ENCODE measurements around the gene CEP290. TPM values are rescaled to one million over a fixed set of nuclear protein-coding genes. Genes with fewer than 3 reads are reported as not detected.
"Not testable (repeated sequence)": the region's sequence is repeated elsewhere in the genome, so short reads cannot be mapped to it uniquely, and the experiment has no call there.

The CEP290 gene
- total RNA-seq, 1 experiment from 2014 or later = 14.1 TPM

DNA sequence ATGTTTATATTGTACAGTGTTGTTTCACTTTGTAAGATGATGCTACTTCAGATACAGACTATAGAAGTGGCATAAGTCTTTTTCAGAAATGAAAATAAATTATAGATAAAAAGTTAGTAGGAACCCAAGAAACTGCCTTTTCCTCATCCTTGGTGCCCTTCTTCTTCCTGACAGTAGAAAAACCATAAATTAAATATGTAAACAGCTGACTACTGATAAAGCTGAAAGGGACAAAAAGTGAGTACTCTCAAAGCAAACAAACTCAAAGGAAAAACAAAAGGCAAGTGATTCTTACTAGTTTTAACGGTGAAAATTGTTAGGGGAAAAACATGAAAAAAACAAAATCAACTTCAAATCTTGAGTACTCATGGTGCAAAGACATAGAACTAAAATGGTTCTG lies 104.1 kb downstream of the CEP290 start:
- H3K36me3 Mint-ChIP-seq (ENCODE audit: insufficient read depth, unreplicated experiment) = peaks cover 20% of the 10 kb centered on the region
- CTCF ChIA-PET = no interaction called here
- no peaks in the 10 kb centered on the region for H3K9me3 Mint-ChIP-seq (ENCODE audit: low read depth, unreplicated experiment)
- TF ChIP-seq, protein P1, sequence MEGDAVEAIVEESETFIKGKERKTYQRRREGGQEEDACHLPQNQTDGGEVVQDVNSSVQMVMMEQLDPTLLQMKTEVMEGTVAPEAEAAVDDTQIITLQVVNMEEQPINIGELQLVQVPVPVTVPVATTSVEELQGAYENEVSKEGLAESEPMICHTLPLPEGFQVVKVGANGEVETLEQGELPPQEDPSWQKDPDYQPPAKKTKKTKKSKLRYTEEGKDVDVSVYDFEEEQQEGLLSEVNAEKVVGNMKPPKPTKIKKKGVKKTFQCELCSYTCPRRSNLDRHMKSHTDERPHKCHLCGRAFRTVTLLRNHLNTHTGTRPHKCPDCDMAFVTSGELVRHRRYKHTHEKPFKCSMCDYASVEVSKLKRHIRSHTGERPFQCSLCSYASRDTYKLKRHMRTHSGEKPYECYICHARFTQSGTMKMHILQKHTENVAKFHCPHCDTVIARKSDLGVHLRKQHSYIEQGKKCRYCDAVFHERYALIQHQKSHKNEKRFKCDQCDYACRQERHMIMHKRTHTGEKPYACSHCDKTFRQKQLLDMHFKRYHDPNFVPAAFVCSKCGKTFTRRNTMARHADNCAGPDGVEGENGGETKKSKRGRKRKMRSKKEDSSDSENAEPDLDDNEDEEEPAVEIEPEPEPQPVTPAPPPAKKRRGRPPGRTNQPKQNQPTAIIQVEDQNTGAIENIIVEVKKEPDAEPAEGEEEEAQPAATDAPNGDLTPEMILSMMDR (IDR thresholded peaks at IDR 0.05; ENCODE audit: unreplicated experiment) = no peak
- peaks cover 25% of the 10 kb centered on the region for H3K4me1 Mint-ChIP-seq (ENCODE audit: low read depth, unreplicated experiment)
- no peak overlapping the region for H3K27ac Mint-ChIP-seq (ENCODE audit: unreplicated experiment)
- H3K4me3 Mint-ChIP-seq (ENCODE audit: low read depth, unreplicated experiment) = no peak overlapping the region
- intact Hi-C loops (cut with micrococcal nuclease; ENCODE audit: unreplicated experiment) = no loop called here
- DNase-seq = no peak
- no TSS peak for BruUV-seq (replicated peaks)
- no peaks in the 10 kb centered on the region for H3K27me3 Mint-ChIP-seq (ENCODE audit: unreplicated experiment)

DNA sequence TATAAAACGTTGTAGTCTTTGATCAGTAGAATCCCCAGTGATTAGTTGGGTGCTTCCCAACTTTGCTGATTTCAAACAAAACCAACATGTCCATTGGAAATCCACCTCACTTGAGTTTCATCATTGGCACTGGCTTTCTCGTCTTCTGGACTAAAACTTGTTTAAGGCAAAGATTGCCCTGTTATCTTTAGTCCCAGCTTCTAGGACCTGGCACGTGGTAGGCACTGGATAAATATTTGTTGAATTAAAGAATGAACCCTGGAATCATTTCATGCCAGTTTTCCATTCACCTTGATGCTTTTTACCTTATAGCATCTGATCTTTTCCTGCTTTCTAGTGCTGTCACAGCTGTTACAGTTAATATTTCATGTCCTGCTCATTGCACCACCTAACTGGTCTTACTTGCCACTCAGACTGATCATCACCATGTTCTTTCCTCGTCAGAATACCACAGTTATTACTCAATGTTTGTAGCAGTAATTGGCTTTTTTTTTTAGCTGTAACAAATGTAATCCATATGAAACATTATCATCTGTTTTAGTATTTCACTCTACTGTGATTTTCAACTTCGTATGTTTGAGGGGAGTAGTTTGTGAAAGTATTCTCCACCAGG lies 105.4 kb downstream of the CEP290 start:
- H3K4me1 Mint-ChIP-seq (ENCODE audit: low read depth, unreplicated experiment) = peaks cover 25% of the 10 kb centered on the region
- intact Hi-C loops (cut with micrococcal nuclease; ENCODE audit: unreplicated experiment) = no loop called here
- TF ChIP-seq, protein P1 (IDR thresholded peaks at IDR 0.05; ENCODE audit: unreplicated experiment) = no peak
- DNase-seq = peak; percentile 9
- H3K36me3 Mint-ChIP-seq (ENCODE audit: insufficient read depth, unreplicated experiment) = peaks cover 20% of the 10 kb centered on the region
- no TSS peak for BruUV-seq (replicated peaks)
- CTCF ChIA-PET = no interaction called here
- H3K9me3 Mint-ChIP-seq (ENCODE audit: low read depth, unreplicated experiment) = peaks cover 8% of the 10 kb centered on the region
- H3K4me3 Mint-ChIP-seq (ENCODE audit: low read depth, unreplicated experiment) = peak overlapping the region; percentile 99
- no peaks in the 10 kb centered on the region for H3K27me3 Mint-ChIP-seq (ENCODE audit: unreplicated experiment)
- peak overlapping the region; percentile 73 for H3K27ac Mint-ChIP-seq (ENCODE audit: unreplicated experiment)

DNA sequence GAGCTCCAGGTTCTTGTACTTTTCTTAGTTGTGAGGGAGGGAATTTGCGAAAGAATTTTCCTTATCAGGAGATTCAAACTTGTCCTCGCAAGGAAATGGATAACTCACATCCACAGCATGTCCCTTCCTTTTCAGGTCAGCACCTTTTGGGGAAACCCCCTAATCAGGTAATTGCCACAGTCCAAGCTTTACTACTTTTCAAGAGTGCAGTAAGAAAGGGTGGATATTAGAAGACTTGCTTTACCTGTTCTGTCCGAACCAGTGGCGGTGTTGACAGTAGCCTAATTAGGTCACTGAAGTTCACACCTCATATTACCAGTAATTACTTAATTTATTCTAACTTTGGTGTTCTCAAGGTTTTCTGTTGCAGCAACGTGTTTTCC lies 106.0 kb downstream of the CEP290 start:
- CTCF ChIA-PET = interaction anchor here (0.6 kb wide), 2 partner anchors 557 to 1832 kb away, joined by 3 to 4 read pairs; no protein-coding TSS in a partner anchor
- peak overlapping the region; percentile 99 for H3K4me3 Mint-ChIP-seq (ENCODE audit: low read depth, unreplicated experiment)
- TSS peak; percentile 31 for BruUV-seq (replicated peaks)
- peaks cover 8% of the 10 kb centered on the region for H3K9me3 Mint-ChIP-seq (ENCODE audit: low read depth, unreplicated experiment)
- DNase-seq = peak; percentile 9
- intact Hi-C loops (cut with micrococcal nuclease; ENCODE audit: unreplicated experiment) = no loop called here
- H3K36me3 Mint-ChIP-seq (ENCODE audit: insufficient read depth, unreplicated experiment) = peaks cover 20% of the 10 kb centered on the region
- peaks cover 25% of the 10 kb centered on the region for H3K4me1 Mint-ChIP-seq (ENCODE audit: low read depth, unreplicated experiment)
- peak overlapping the region; percentile 77 for H3K27ac Mint-ChIP-seq (ENCODE audit: unreplicated experiment)
- H3K27me3 Mint-ChIP-seq (ENCODE audit: unreplicated experiment) = no peaks in the 10 kb centered on the region
- TF ChIP-seq, protein P1 (IDR thresholded peaks at IDR 0.05; ENCODE audit: unreplicated experiment) = no peak

DNA sequence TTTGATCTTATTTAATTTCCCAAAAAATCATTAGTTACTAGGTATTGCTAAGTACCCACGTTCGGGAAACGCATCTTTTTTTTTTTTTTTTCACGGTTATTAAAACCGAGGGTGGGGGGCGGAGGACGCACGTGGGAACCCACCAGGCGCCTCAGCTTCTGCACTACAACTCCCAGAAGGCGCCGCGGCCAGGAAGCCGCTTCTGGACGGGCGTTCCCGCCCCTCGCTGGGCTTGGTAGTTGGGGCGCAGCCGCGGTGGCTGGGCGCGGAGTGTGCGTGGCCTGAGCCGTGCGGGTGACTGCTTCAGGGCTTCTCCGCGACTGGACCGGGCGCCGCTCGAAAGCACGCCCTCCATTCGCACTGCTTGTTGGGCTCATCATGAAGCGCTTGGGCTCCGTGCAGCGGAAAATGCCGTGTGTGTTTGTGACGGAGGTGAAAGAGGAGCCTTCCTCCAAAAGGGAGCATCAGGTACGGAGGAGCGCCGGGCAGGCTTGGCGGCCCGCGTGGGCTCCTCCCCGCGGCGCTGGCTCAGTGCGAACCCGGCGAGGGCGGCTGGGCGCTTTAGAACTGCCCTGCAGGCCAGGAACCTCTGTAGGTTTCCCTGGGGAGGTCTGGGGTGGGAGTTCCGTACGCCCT lies 106.5 kb downstream of the CEP290 start:
- TF ChIP-seq, protein P1 (IDR thresholded peaks at IDR 0.05; ENCODE audit: unreplicated experiment) = no peak
- peak overlapping the region; percentile 99 for H3K4me3 Mint-ChIP-seq (ENCODE audit: low read depth, unreplicated experiment)
- H3K9me3 Mint-ChIP-seq (ENCODE audit: low read depth, unreplicated experiment) = peaks cover 8% of the 10 kb centered on the region
- H3K4me1 Mint-ChIP-seq (ENCODE audit: low read depth, unreplicated experiment) = peaks cover 25% of the 10 kb centered on the region
- H3K36me3 Mint-ChIP-seq (ENCODE audit: insufficient read depth, unreplicated experiment) = peaks cover 20% of the 10 kb centered on the region
- intact Hi-C loops (cut with micrococcal nuclease; ENCODE audit: unreplicated experiment) = no loop called here
- BruUV-seq (replicated peaks) = no TSS peak
- no peaks in the 10 kb centered on the region for H3K27me3 Mint-ChIP-seq (ENCODE audit: unreplicated experiment)
- H3K27ac Mint-ChIP-seq (ENCODE audit: unreplicated experiment) = peak overlapping the region; percentile 77
- CTCF ChIA-PET = interaction anchor here (0.6 kb wide), 2 partner anchors 557 to 1832 kb away, joined by 3 to 4 read pairs; no protein-coding TSS in a partner anchor
- peak; percentile 90 for DNase-seq

DNA sequence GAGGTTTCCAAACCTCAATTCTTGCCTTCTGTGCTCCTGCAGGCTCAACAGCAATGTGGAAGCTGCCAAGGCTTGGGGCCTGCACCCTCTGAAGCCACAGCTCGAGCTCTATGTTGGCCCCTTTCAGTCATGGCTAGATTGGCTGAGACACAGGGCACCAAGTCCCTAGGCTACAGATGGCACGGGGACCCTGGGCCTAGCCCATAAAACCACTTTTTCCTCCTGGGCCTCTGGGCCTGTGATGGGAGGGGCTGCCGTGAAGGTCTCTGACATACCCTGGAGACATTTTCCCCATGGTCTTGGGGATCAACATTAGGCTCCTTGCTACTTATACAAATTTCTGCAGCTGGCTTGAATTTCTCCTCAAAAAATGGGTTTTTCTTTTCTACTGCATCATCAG lies 110.7 kb downstream of the CEP290 start:
- CTCF ChIA-PET; DNase-seq; H3K27ac Mint-ChIP-seq (ENCODE audit: unreplicated experiment); H3K4me1 Mint-ChIP-seq (ENCODE audit: low read depth, unreplicated experiment); H3K27me3 Mint-ChIP-seq (ENCODE audit: unreplicated experiment); H3K9me3 Mint-ChIP-seq (ENCODE audit: low read depth, unreplicated experiment); BruUV-seq (replicated peaks); H3K4me3 Mint-ChIP-seq (ENCODE audit: low read depth, unreplicated experiment); intact Hi-C loops (cut with micrococcal nuclease; ENCODE audit: unreplicated experiment): not testable (repeated sequence)
- H3K36me3 Mint-ChIP-seq (ENCODE audit: insufficient read depth, unreplicated experiment) = peaks cover 13% of the 10 kb centered on the region
